Measurements from ENCODE around the gene IL1RAPL2. TPM values are rescaled to one million over a fixed set of nuclear protein-coding genes. Genes with fewer than 3 reads are reported as not detected.

IL1RAPL2 gene
- total and polyA plus RNA-seq, 10 of the 15 experiments (the other 5 are each of a cell fraction or from before 2014, with no cell fraction given), result 0.19 TPM; not detected in 9

DNA sequence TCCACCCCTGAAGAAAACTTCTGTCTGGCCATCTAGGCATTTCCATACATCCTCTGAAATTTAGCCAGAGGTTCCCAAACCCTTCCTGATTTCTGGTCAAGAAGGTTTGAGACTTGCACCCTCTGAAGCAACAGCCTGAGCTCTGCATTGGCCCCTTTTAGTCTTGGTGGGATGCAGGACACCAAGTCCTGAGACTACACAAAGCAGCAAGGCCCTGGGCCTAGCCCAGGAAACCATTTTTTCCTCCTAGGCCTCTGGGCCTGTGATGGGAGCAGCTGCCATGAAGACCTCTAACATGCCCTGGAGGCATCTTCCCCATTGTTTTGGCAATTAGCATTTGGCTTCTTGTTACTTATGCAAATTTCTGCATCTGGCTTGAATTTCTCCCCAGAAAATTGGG, 196.6 kb downstream of the IL1RAPL2 start:
- RAD21 ChIA-PET (ENCODE audit: unreplicated experiment), result no interaction called here
- SMC1A ChIA-PET (ENCODE audit: uncharacterized antibody, unreplicated experiment), result no interaction called here
- H3K36me3 ChIP-seq (ENCODE audit: control insufficient read depth in 2 of 2, insufficient read depth in 2 of 2, low read length in 1 of 2), result no peaks in the 10 kb centered on the region
- no peak overlapping the region for H3K27ac ChIP-seq (ENCODE audit: control insufficient read depth, insufficient read depth)
- no TSS peak for BruUV-seq (replicated peaks)
- POLR2A ChIA-PET, result no interaction called here
- H3K4me3 ChIP-seq, result no peak overlapping the region
- H3K9me3 ChIP-seq (replicated peaks; ENCODE audit: control insufficient read depth, insufficient read depth, low read length), result no peaks in the 10 kb centered on the region; the same call in 2 of the 3 replicates
- FAIRE-seq (no peak), ATAC-seq (no peak), DNase-seq (ENCODE audit: low read depth, low spot score) (no peak)
- no peak overlapping the region for H2AFZ ChIP-seq (ENCODE audit: control insufficient read depth, low read depth, low read length)
- H3K4me2 ChIP-seq (ENCODE audit: control insufficient read depth, insufficient read depth), result no peak overlapping the region
- H3K9ac ChIP-seq (ENCODE audit: control insufficient read depth, insufficient read depth, low read length), result no peak overlapping the region
- intact Hi-C loops (cut with micrococcal nuclease; ENCODE audit: unreplicated experiment), result no loop called here
- CTCF ChIA-PET, result no interaction called here
- H3K79me2 ChIP-seq (ENCODE audit: control insufficient read depth, insufficient read depth, low read length), result no peaks in the 10 kb centered on the region
- in situ Hi-C loops (cut with MboI), result no loop called here
- no peaks in the 10 kb centered on the region for H3K4me1 ChIP-seq (ENCODE audit: control insufficient read depth, insufficient read depth, low read length)
- H3K27me3 ChIP-seq (replicated peaks in 1 of 2; ENCODE audit: control insufficient read depth in 2 of 2, insufficient read depth in 2 of 2, low read length in 1 of 2), result no peaks in the 10 kb centered on the region
- no peaks in the 10 kb centered on the region for H4K20me1 ChIP-seq (ENCODE audit: control insufficient read depth, insufficient read depth)
- TF ChIP-seq POLR2AphosphoS2 (IDR thresholded peaks at IDR 0.05; ENCODE audit: low read depth, low read length), result no peak
- TF ChIP-seq ZNF217 (IDR thresholded peaks at IDR 0.05), result no peak
- TF ChIP-seq BCL11A (IDR thresholded peaks at IDR 0.05; ENCODE audit: low read depth, low read length), result no peak
- TF ChIP-seq, protein P1, sequence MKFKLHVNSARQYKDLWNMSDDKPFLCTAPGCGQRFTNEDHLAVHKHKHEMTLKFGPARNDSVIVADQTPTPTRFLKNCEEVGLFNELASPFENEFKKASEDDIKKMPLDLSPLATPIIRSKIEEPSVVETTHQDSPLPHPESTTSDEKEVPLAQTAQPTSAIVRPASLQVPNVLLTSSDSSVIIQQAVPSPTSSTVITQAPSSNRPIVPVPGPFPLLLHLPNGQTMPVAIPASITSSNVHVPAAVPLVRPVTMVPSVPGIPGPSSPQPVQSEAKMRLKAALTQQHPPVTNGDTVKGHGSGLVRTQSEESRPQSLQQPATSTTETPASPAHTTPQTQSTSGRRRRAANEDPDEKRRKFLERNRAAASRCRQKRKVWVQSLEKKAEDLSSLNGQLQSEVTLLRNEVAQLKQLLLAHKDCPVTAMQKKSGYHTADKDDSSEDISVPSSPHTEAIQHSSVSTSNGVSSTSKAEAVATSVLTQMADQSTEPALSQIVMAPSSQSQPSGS (IDR thresholded peaks at IDR 0.05; ENCODE audit: low read length), result no peak
- TF ChIP-seq, protein P2, sequence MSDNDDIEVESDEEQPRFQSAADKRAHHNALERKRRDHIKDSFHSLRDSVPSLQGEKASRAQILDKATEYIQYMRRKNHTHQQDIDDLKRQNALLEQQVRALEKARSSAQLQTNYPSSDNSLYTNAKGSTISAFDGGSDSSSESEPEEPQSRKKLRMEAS (IDR thresholded peaks at IDR 0.05; ENCODE audit: low read depth, low read length), result no peak
- no peak for TF ChIP-seq NBN (IDR thresholded peaks at IDR 0.05)
- TF ChIP-seq HDGF (IDR thresholded peaks at IDR 0.05), result no peak

GRCh38 chrX:104789784-104790183, 223.8 kb downstream of the IL1RAPL2 start:
- ATAC-seq (no peak), FAIRE-seq (no peak), DNase-seq (ENCODE audit: low read depth, low spot score) (no peak)
- in situ Hi-C loops (cut with MboI), result no loop called here
- no peaks in the 10 kb centered on the region for H4K20me1 ChIP-seq (ENCODE audit: control insufficient read depth, insufficient read depth)
- RAD21 ChIA-PET (ENCODE audit: unreplicated experiment), result no interaction called here
- H3K4me3 ChIP-seq, result no peak overlapping the region
- H3K9ac ChIP-seq (ENCODE audit: control insufficient read depth, insufficient read depth, low read length), result no peak overlapping the region
- H3K27me3 ChIP-seq (replicated peaks in 1 of 2; ENCODE audit: control insufficient read depth in 2 of 2, insufficient read depth in 2 of 2, low read length in 1 of 2), result no peaks in the 10 kb centered on the region
- SMC1A ChIA-PET (ENCODE audit: uncharacterized antibody, unreplicated experiment), result no interaction called here
- BruUV-seq (replicated peaks), result no TSS peak
- no peaks in the 10 kb centered on the region for H3K79me2 ChIP-seq (ENCODE audit: control insufficient read depth, insufficient read depth, low read length)
- POLR2A ChIA-PET, result no interaction called here
- intact Hi-C loops (cut with micrococcal nuclease; ENCODE audit: unreplicated experiment), result no loop called here
- H3K4me1 ChIP-seq (ENCODE audit: control insufficient read depth, insufficient read depth, low read length), result no peaks in the 10 kb centered on the region
- no peaks in the 10 kb centered on the region for H3K9me3 ChIP-seq (replicated peaks; ENCODE audit: control insufficient read depth, insufficient read depth, low read length)
- H3K4me2 ChIP-seq (ENCODE audit: control insufficient read depth, insufficient read depth), result no peak overlapping the region
- CTCF ChIA-PET, result interaction anchor here (0.7 kb wide), 1 partner anchor 419 kb away, joined by 3 read pairs; no protein-coding TSS in a partner anchor
- no peaks in the 10 kb centered on the region for H3K36me3 ChIP-seq (ENCODE audit: control insufficient read depth in 2 of 2, insufficient read depth in 2 of 2, low read length in 1 of 2)
- H2AFZ ChIP-seq (ENCODE audit: control insufficient read depth, low read depth, low read length), result no peak overlapping the region
- no peak overlapping the region for H3K27ac ChIP-seq (ENCODE audit: control insufficient read depth, insufficient read depth)
- TF ChIP-seq PAX8 (IDR thresholded peaks at IDR 0.05) (no peak), HCFC1 (IDR thresholded peaks at IDR 0.05; ENCODE audit: low read length) (no peak), JUND (IDR thresholded peaks at IDR 0.05; ENCODE audit: low read depth, low read length) (no peak), EED (IDR thresholded peaks at IDR 0.05; ENCODE audit: low read depth) (no peak), TARDBP (IDR thresholded peaks at IDR 0.05; ENCODE audit: borderline replicate concordance) (no peak), BMI1 (IDR thresholded peaks at IDR 0.05; ENCODE audit: borderline replicate concordance) (no peak), BCL11A (IDR thresholded peaks at IDR 0.05; ENCODE audit: low read depth, low read length) (no peak)
- TF ChIP-seq, protein P3, sequence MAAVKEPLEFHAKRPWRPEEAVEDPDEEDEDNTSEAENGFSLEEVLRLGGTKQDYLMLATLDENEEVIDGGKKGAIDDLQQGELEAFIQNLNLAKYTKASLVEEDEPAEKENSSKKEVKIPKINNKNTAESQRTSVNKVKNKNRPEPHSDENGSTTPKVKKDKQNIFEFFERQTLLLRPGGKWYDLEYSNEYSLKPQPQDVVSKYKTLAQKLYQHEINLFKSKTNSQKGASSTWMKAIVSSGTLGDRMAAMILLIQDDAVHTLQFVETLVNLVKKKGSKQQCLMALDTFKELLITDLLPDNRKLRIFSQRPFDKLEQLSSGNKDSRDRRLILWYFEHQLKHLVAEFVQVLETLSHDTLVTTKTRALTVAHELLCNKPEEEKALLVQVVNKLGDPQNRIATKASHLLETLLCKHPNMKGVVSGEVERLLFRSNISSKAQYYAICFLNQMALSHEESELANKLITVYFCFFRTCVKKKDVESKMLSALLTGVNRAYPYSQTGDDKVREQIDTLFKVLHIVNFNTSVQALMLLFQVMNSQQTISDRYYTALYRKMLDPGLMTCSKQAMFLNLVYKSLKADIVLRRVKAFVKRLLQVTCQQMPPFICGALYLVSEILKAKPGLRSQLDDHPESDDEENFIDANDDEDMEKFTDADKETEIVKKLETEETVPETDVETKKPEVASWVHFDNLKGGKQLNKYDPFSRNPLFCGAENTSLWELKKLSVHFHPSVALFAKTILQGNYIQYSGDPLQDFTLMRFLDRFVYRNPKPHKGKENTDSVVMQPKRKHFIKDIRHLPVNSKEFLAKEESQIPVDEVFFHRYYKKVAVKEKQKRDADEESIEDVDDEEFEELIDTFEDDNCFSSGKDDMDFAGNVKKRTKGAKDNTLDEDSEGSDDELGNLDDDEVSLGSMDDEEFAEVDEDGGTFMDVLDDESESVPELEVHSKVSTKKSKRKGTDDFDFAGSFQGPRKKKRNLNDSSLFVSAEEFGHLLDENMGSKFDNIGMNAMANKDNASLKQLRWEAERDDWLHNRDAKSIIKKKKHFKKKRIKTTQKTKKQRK (IDR thresholded peaks at IDR 0.05; ENCODE audit: low read depth, low read length), result no peak
